Neural progenitor cell (in vitro differentiated cells): ENCODE results near the gene CTSE.

Source experiments
- CTCF ChIP-seq: fragments of 200-600 bp; sonication (generic); IDR thresholded peaks from 2 replicates; pipeline ENCODE4 v1.5.1; 2017; ENCODE audit warnings: antibody characterized with exemption, mild to moderate bottlenecking
- EZH2 ChIP-seq: fragments of 200-600 bp; sonication (generic); IDR thresholded peaks from 2 replicates; pipeline ENCODE4 v1.6.1; 2017; ENCODE audit warnings: antibody characterized with exemption, mild to moderate bottlenecking, moderate library complexity

- TF ChIP-seq CTCF (no peak), EZH2 (no peak)
These were observed 26.4 kb upstream of the CTSE start for GRCh38 chr1:206049919-206050600.
